Measurements from ENCODE around the gene RPL7A. TPM values are rescaled to one million over a fixed set of nuclear protein-coding genes. Genes with fewer than 3 reads are reported as not detected.

Gene RPL7A
- total and polyA plus RNA-seq, 2 donors from 2014 or later: 1,502 to 2,097 TPM

- Histone ChIP-seq H3K4me1 (ENCODE audit: control insufficient read depth in 2 of 3, insufficient read depth in 2 of 3, low read depth in 1 of 3, low read length in 3 of 3) (peaks cover 0 to 21% (median 4%) of the 10 kb centered on the region in 3 donors), H3K9me3 (ENCODE audit: control insufficient read depth in 2 of 3, insufficient read depth in 1 of 3, low read length in 3 of 3) (no peaks in the 10 kb centered on the region), H3K4me3 (ENCODE audit: low read length in 3 of 3) (no peak overlapping the region), H3K27ac (ENCODE audit: low read depth in 2 of 2, low read length in 2 of 2) (no peak overlapping the region), H3K36me3 (ENCODE audit: control insufficient read depth in 2 of 3, insufficient read depth in 3 of 3, low read length in 3 of 3) (peaks cover 10 to 35% (median 25%) of the 10 kb centered on the region in 3 donors), H3K27me3 (ENCODE audit: control insufficient read depth, insufficient read depth, low read length) (no peaks in the 10 kb centered on the region), H3K9ac (ENCODE audit: low read length in 3 of 3) (no peak overlapping the region)
- FAIRE-seq: no peak
- TF ChIP-seq CTCF (IDR thresholded peaks at IDR 0.05; ENCODE audit: borderline replicate concordance, extremely low read depth, insufficient read depth): no peak
- intact Hi-C loops (cut with DNase I): no loop called here
- peak in 2 of 5 donors; percentile 39 to 74 for DNase-seq
Observed at GRCh38 chr9:133351908-133352634, 4.1 kb downstream of the RPL7A start.

GRCh38 chr9:133352635-133353340 is 4.8 kb downstream of the RPL7A start:
- Histone ChIP-seq H3K9ac (ENCODE audit: low read length in 3 of 3) (no peak overlapping the region), H3K4me3 (ENCODE audit: low read length in 3 of 3) (no peak overlapping the region), H3K4me1 (ENCODE audit: control insufficient read depth in 2 of 3, insufficient read depth in 2 of 3, low read depth in 1 of 3, low read length in 3 of 3) (peaks cover 4 to 27% (median 4%) of the 10 kb centered on the region in 3 donors), H3K27me3 (ENCODE audit: control insufficient read depth, insufficient read depth, low read length) (no peaks in the 10 kb centered on the region), H3K9me3 (ENCODE audit: control insufficient read depth in 2 of 3, insufficient read depth in 1 of 3, low read length in 3 of 3) (no peaks in the 10 kb centered on the region), H3K27ac (ENCODE audit: low read depth in 2 of 2, low read length in 2 of 2) (no peak overlapping the region), H3K36me3 (ENCODE audit: control insufficient read depth in 2 of 3, insufficient read depth in 3 of 3, low read length in 3 of 3) (peaks cover 10 to 35% (median 25%) of the 10 kb centered on the region in 3 donors)
- intact Hi-C loops (cut with DNase I): no loop called here
- TF ChIP-seq CTCF (IDR thresholded peaks at IDR 0.05; ENCODE audit: borderline replicate concordance, extremely low read depth, insufficient read depth): no peak
- FAIRE-seq: no peak
- DNase-seq: peak in 1 of 5 donors; percentile 52

- Histone ChIP-seq H3K4me3 (ENCODE audit: low read length in 3 of 3) (no peak overlapping the region), H3K9me3 (ENCODE audit: control insufficient read depth in 2 of 3, insufficient read depth in 1 of 3, low read length in 3 of 3) (no peaks in the 10 kb centered on the region), H3K36me3 (ENCODE audit: control insufficient read depth in 2 of 3, insufficient read depth in 3 of 3, low read length in 3 of 3) (peaks cover 10 to 35% (median 25%) of the 10 kb centered on the region in 3 donors), H3K27me3 (ENCODE audit: control insufficient read depth, insufficient read depth, low read length) (no peaks in the 10 kb centered on the region), H3K27ac (ENCODE audit: low read depth in 2 of 2, low read length in 2 of 2) (no peak overlapping the region), H3K9ac (ENCODE audit: low read length in 3 of 3) (no peak overlapping the region), H3K4me1 (ENCODE audit: control insufficient read depth in 2 of 3, insufficient read depth in 2 of 3, low read depth in 1 of 3, low read length in 3 of 3) (peaks cover 4 to 31% (median 4%) of the 10 kb centered on the region in 3 donors)
- DNase-seq (peak in 1 of 5 donors; percentile 33), FAIRE-seq (no peak)
- intact Hi-C loops (cut with DNase I): no loop called here
- no peak for TF ChIP-seq CTCF (IDR thresholded peaks at IDR 0.05; ENCODE audit: borderline replicate concordance, extremely low read depth, insufficient read depth)
Observed at GRCh38 chr9:133353548-133353947, 5.5 kb downstream of the RPL7A start.

All from kidney (tissue), 14 donors.